ENCODE results near the gene PGPEP1. TPM values are rescaled to one million over a fixed set of nuclear protein-coding genes. Genes with fewer than 3 reads are reported as not detected.

PGPEP1 gene
- total RNA-seq, 1 donor = 29.8 TPM

DNA sequence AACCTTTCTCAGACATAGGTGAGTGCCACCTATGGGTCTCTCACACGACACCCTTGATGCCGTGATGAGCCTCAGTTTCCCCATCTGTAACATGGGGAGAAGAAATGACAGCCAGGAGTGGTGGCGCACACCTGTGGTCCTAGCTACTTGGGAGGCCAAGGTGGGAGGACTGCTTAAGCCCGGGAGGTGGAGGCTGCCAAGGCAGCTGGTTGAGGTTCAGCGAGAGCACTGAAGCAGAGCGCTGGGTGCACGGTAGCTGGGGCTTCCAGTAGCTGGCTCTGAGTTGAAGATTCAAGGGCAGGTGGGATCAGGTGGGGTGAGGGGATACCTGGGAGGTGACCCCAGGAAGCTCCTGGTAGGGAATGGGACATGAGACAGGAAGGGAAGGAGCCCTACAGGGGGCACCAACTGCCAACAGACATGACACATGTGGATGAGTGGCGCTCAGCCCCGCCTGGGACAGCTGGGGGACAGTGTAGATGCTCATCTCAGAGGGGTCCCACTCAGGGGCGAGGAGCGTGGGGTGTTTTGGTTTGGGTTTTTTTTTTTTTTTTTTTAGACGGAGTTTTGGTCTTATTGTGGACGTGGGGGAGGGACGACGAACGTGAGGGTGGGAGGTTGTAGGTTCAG lies 72.3 kb downstream of the PGPEP1 start:
- TF ChIP-seq, protein P1, sequence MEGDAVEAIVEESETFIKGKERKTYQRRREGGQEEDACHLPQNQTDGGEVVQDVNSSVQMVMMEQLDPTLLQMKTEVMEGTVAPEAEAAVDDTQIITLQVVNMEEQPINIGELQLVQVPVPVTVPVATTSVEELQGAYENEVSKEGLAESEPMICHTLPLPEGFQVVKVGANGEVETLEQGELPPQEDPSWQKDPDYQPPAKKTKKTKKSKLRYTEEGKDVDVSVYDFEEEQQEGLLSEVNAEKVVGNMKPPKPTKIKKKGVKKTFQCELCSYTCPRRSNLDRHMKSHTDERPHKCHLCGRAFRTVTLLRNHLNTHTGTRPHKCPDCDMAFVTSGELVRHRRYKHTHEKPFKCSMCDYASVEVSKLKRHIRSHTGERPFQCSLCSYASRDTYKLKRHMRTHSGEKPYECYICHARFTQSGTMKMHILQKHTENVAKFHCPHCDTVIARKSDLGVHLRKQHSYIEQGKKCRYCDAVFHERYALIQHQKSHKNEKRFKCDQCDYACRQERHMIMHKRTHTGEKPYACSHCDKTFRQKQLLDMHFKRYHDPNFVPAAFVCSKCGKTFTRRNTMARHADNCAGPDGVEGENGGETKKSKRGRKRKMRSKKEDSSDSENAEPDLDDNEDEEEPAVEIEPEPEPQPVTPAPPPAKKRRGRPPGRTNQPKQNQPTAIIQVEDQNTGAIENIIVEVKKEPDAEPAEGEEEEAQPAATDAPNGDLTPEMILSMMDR (IDR thresholded peaks at IDR 0.05; ENCODE audit: insufficient read depth, low read depth, low read length) = no peak

DNA sequence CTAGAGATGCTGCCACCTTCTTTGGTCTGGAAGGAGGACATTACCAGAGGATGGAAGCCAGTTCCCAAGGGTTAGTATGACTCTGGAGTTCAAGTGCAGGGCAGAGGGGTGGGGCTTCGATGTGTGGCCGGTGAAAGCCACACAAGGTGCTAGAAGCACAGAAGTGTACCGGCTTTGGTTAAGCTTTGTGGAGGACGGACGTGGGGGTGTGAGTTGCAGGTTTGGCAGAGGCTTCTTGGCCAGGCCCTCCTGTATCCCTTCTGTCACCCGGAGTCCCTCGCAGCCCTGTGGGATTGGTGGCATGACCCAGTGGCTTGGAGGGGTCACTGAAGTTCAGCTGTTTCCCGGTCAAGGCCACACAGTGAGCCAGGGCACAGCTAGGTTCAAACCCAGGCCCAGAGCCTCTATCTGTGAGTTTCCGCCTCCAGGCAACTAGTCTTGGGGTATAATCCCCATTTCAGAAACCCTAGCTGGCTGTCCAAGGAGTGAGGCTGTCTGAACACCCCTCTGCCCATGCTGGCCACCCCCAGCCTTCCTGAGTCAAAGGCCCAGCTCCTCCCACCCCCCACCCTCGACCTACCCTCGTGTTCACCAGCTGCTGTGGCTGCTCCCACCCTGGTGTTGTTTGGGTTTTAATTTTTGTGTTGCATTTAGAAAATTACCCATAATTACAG lies 74.2 kb downstream of the PGPEP1 start:
- TF ChIP-seq, protein P1 (IDR thresholded peaks at IDR 0.05; ENCODE audit: insufficient read depth, low read depth, low read length) = no peak
- DNase-seq (ENCODE audit: low read depth) = peak; percentile 37
- peak overlapping the region; percentile 30 for H3K4me3 ChIP-seq (ENCODE audit: low read depth, low read length)

More for the DNA sequence above, 72.3 kb downstream of the PGPEP1 start:
- no peak for DNase-seq (ENCODE audit: low read depth)
- H3K4me3 ChIP-seq (ENCODE audit: low read depth, low read length) = no peak overlapping the region

DNA sequence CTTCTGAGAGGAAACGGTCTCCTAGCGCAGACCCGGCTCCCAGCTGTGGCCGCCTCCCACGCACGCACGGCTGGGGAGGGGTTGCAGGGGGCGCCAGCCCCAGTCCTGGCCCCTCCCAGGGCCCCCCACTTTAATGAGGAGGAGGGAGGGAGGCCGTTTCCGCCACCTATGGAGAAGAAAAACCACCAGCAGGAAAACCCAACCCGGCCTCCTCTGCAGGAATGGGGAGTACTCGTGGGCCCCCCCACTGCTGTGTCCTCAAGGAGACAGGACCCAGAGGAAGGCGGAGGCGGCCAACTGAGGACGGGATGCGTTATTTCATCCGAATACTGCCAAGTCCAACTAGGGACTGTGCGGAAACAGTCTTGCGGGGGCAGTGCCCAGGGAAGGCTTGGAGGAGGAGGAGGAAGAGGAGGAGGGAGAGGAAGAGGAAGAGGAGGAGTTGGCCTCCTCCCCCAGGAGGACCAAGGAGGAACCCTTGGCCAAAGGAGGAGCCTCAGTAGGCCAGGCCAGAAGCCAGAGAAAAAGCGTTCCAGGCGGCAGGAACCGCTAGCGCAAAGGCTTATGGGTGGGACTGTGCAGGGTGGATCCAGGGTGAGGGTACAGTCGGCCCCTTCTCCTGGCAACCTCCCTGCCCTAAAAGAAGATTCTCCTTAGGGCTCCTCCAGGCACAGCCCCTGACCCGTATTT lies 74.9 kb downstream of the PGPEP1 start:
- TF ChIP-seq, protein P1 (IDR thresholded peaks at IDR 0.05; ENCODE audit: insufficient read depth, low read depth, low read length) = no peak
- peak overlapping the region; percentile 30 for H3K4me3 ChIP-seq (ENCODE audit: low read depth, low read length)
- peak; percentile 71 for DNase-seq (ENCODE audit: low read depth)

DNA sequence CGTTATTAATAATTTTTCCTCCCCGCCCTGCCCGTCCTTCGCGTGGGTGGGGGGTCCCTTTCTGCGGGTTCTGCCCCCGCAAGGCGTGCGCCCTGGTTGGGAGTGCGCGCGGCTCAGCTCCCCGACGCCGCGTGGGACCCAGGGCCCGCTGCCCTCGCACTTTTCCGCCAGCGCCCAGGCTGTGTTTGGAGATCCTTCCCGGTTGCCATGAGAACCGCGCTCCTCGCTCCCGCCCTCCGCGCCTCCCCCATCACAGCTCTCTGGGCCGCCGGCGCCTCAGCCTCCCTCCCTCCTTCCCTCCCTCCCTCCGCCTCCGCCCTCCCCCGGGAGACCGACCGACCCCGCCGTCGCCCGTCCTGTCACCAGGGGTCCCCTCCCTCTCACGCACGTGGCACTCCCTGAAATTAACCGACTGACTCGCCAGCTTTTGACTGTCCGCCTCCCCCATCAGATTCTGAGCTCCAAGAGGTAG lies 76.4 kb downstream of the PGPEP1 start:
- DNase-seq (ENCODE audit: low read depth) = peak; percentile 90
- H3K4me3 ChIP-seq (ENCODE audit: low read depth, low read length) = peak overlapping the region; percentile 49
- TF ChIP-seq, protein P1 (IDR thresholded peaks at IDR 0.05; ENCODE audit: insufficient read depth, low read depth, low read length) = no peak

DNA sequence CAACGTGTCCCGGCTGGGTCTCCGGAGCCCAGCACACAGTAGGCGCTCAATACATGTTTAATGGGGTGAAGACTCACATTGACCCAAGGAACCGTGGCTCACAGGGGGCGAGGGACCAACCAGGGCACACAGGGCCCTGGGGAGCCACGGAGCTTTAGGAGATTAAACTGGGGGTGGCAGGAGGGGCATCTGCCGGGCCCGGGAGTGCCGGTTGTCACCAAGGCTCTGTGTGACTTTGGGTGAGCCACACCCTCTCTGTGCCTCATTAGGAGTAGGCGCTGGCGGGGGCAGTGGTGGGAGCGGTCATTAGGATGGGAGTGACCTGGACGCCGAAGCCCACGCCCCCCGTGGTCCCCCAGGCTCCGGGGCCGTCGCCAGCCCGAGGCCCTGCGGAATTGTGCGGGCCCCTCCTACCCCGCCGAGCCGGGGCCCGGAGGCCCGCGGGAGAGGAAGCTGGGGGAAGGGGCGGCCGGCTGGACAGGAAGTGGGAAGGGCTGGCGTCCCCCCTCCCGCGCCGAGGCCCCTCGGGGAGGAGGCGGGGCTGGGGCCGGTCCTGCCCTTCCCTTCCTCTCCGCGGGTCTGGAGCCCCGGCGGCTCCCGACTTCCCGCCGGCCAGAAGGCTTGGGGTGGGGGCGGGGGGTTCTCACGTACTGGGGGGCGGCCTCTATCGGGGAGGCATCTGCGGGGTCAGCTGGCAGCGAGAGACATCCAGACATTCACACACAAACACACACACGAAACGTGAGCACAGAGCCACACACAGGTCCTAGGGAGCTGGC lies 77.0 kb downstream of the PGPEP1 start:
- DNase-seq (ENCODE audit: low read depth) = peak; percentile 90
- TF ChIP-seq, protein P1 (IDR thresholded peaks at IDR 0.05; ENCODE audit: insufficient read depth, low read depth, low read length) = no peak
- H3K4me3 ChIP-seq (ENCODE audit: low read depth, low read length) = peak overlapping the region; percentile 49

DNA sequence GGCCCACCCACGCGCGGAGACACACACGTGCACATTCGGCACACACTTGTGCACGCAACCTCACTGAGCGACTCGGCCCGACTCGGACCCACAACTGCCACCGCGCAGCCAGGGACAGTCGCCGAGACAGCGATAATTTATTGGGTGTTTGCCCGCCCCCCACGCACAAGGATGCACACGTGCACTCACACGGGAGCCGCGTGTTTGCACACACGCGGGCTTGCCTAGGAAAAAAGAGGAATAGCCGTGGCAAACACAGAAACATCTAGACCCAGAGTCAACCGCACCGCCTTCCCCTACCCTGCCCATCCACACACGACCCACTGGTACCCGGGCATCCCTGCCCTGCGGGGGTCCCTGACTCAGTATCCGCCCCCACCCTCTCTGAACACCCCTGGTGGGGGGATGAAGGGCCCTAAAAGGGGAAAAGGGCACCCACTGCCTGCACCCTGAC lies 77.7 kb downstream of the PGPEP1 start:
- peak overlapping the region; percentile 39 for H3K4me3 ChIP-seq (ENCODE audit: low read depth, low read length)
- no peak for DNase-seq (ENCODE audit: low read depth)
- TF ChIP-seq, protein P1 (IDR thresholded peaks at IDR 0.05; ENCODE audit: insufficient read depth, low read depth, low read length) = no peak

Data from fibroblast of villous mesenchyme (primary cell).